CD4-positive, alpha-beta T cell treated with Interleukin-12 subunit alpha and Interleukin-12 subunit beta, for 1 hour (primary cell): Measurements from ENCODE around the gene EPSTI1.
"Not testable (repeated sequence)": the region's sequence is repeated elsewhere in the genome, so short reads cannot be mapped to it uniquely, and the experiment has no call there.

Experiments used
- DNase-seq: peaks from one replicate; pipeline ENCODE4 v3.0.0-alpha.2; 2020

Gene EPSTI1

GRCh38 chr13:42883771-42884467, 108.1 kb downstream of the EPSTI1 start:
- DNase-seq, result no peak

GRCh38 chr13:42883142-42883541, 108.9 kb downstream of the EPSTI1 start:
- DNase-seq, result no peak

GRCh38 chr13:42880056-42880605, 111.9 kb downstream of the EPSTI1 start:
- no peak for DNase-seq

GRCh38 chr13:42878721-42879120, 113.3 kb downstream of the EPSTI1 start:
- DNase-seq, result no peak

- DNase-seq, result no peak
Measured at GRCh38 chr13:42876887-42877545, 115.0 kb downstream of the EPSTI1 start.

GRCh38 chr13:42876270-42876714, 115.7 kb downstream of the EPSTI1 start:
- DNase-seq, result no peak

GRCh38 chr13:42875475-42876269, 116.4 kb downstream of the EPSTI1 start:
- DNase-seq, result no peak

GRCh38 chr13:42874221-42874620, 117.8 kb downstream of the EPSTI1 start:
- DNase-seq, result no peak

GRCh38 chr13:42873081-42873480, 119.0 kb downstream of the EPSTI1 start:
- DNase-seq, result no peak

GRCh38 chr13:42867232-42867631, 124.8 kb downstream of the EPSTI1 start:
- no peak for DNase-seq

- no peak for DNase-seq
Measured at GRCh38 chr13:42865768-42866102, 126.3 kb downstream of the EPSTI1 start.

- DNase-seq, result no peak
Measured at GRCh38 chr13:42864952-42865767, 126.9 kb downstream of the EPSTI1 start.

- not testable (repeated sequence) for DNase-seq
Measured at GRCh38 chr13:42862370-42862769, 129.7 kb downstream of the EPSTI1 start.

- no peak for DNase-seq
Measured at GRCh38 chr13:42860485-42860884, 131.6 kb downstream of the EPSTI1 start.

GRCh38 chr13:42859760-42860159, 132.3 kb downstream of the EPSTI1 start:
- DNase-seq, result no peak

- DNase-seq, result no peak
Measured at GRCh38 chr13:42855410-42855809, 136.6 kb downstream of the EPSTI1 start.

- no peak for DNase-seq
Measured at GRCh38 chr13:42852136-42852535, 139.9 kb downstream of the EPSTI1 start.

- no peak for DNase-seq
Measured at GRCh38 chr13:42849200-42849599, 142.8 kb downstream of the EPSTI1 start.

GRCh38 chr13:42847891-42848663, 144.0 kb downstream of the EPSTI1 start:
- no peak for DNase-seq

- no peak for DNase-seq
Measured at GRCh38 chr13:42836930-42837690, 154.9 kb downstream of the EPSTI1 start.
